ENCODE data around the gene ARG2.

The ARG2 gene

GRCh38 chr14:67680121-67680602 lies 60.4 kb downstream of the ARG2 start:
- DNase-seq (ENCODE audit: low read depth, low spot score): no peak
- H3K4me1 ChIP-seq (ENCODE audit: control insufficient read depth, insufficient read depth, low read length): no peaks in the 10 kb centered on the region
- no peak overlapping the region for H3K4me3 ChIP-seq (ENCODE audit: low read length)
- H3K27ac ChIP-seq (ENCODE audit: low read length): no peak overlapping the region
- H3K27me3 ChIP-seq (ENCODE audit: control insufficient read depth, insufficient read depth, low read length): no peaks in the 10 kb centered on the region
- no CpG with 5 or more reads among the region's 3 CpGs for WGBS (ENCODE audit: insufficient coverage, insufficient read length)
- peaks cover 17% of the 10 kb centered on the region; the same call in 1 of the 2 replicates for H3K36me3 ChIP-seq (ENCODE audit: control insufficient read depth, insufficient read depth, low read length)
- H3K9me3 ChIP-seq (ENCODE audit: control insufficient read depth, insufficient read depth, low read length): no peaks in the 10 kb centered on the region

GRCh38 chr14:67680941-67681340 lies 61.2 kb downstream of the ARG2 start:
- H3K27me3 ChIP-seq (ENCODE audit: control insufficient read depth, insufficient read depth, low read length): no peaks in the 10 kb centered on the region
- H3K9me3 ChIP-seq (ENCODE audit: control insufficient read depth, insufficient read depth, low read length): no peaks in the 10 kb centered on the region
- DNase-seq (ENCODE audit: low read depth, low spot score): no peak
- no peak overlapping the region for H3K4me3 ChIP-seq (ENCODE audit: low read length)
- no peaks in the 10 kb centered on the region for H3K4me1 ChIP-seq (ENCODE audit: control insufficient read depth, insufficient read depth, low read length)
- H3K36me3 ChIP-seq (ENCODE audit: control insufficient read depth, insufficient read depth, low read length): peaks cover 24% of the 10 kb centered on the region; the same call in 1 of the 2 replicates
- WGBS (ENCODE audit: insufficient coverage, insufficient read length): no CpG with 5 or more reads among the region's 2 CpGs
- no peak overlapping the region for H3K27ac ChIP-seq (ENCODE audit: low read length)

- no peak for DNase-seq (ENCODE audit: low read depth, low spot score)
- Histone ChIP-seq H3K9me3 (ENCODE audit: control insufficient read depth, insufficient read depth, low read length) (no peaks in the 10 kb centered on the region), H3K27ac (ENCODE audit: low read length) (no peak overlapping the region), H3K4me3 (ENCODE audit: low read length) (no peak overlapping the region), H3K27me3 (ENCODE audit: control insufficient read depth, insufficient read depth, low read length) (no peaks in the 10 kb centered on the region), H3K4me1 (ENCODE audit: control insufficient read depth, insufficient read depth, low read length) (no peaks in the 10 kb centered on the region), H3K36me3 (ENCODE audit: control insufficient read depth, insufficient read depth, low read length) (peaks cover 29% of the 10 kb centered on the region; the same call in 1 of the 2 replicates)
Measured at GRCh38 chr14:67683842-67684241, 64.1 kb downstream of the ARG2 start.

GRCh38 chr14:67690011-67690410 lies 70.3 kb downstream of the ARG2 start:
- H3K9me3 ChIP-seq (ENCODE audit: control insufficient read depth, insufficient read depth, low read length): no peaks in the 10 kb centered on the region
- no peak overlapping the region for H3K4me3 ChIP-seq (ENCODE audit: low read length)
- peaks cover 50% of the 10 kb centered on the region for H3K36me3 ChIP-seq (ENCODE audit: control insufficient read depth, insufficient read depth, low read length)
- H3K4me1 ChIP-seq (ENCODE audit: control insufficient read depth, insufficient read depth, low read length): no peaks in the 10 kb centered on the region
- WGBS (ENCODE audit: insufficient coverage, insufficient read length): no CpG with 5 or more reads among the region's 4 CpGs
- no peak for DNase-seq (ENCODE audit: low read depth, low spot score)
- no peak overlapping the region for H3K27ac ChIP-seq (ENCODE audit: low read length)
- H3K27me3 ChIP-seq (ENCODE audit: control insufficient read depth, insufficient read depth, low read length): no peaks in the 10 kb centered on the region

- H3K4me1 ChIP-seq (ENCODE audit: control insufficient read depth, insufficient read depth, low read length): no peaks in the 10 kb centered on the region
- peaks cover 20% of the 10 kb centered on the region for H3K36me3 ChIP-seq (ENCODE audit: control insufficient read depth, insufficient read depth, low read length)
- H3K27me3 ChIP-seq (ENCODE audit: control insufficient read depth, insufficient read depth, low read length): no peaks in the 10 kb centered on the region
- no peak overlapping the region for H3K27ac ChIP-seq (ENCODE audit: low read length)
- no peaks in the 10 kb centered on the region for H3K9me3 ChIP-seq (ENCODE audit: control insufficient read depth, insufficient read depth, low read length)
- peak overlapping the region; percentile 96 for H3K4me3 ChIP-seq (ENCODE audit: low read length)
- DNase-seq (ENCODE audit: low read depth, low spot score): peak; percentile 63
- WGBS (ENCODE audit: insufficient coverage, insufficient read length): no CpG with 5 or more reads among the region's 21 CpGs
Measured at GRCh38 chr14:67694791-67695393, 75.2 kb downstream of the ARG2 start.

- H3K4me1 ChIP-seq (ENCODE audit: control insufficient read depth, insufficient read depth, low read length): no peaks in the 10 kb centered on the region
- no peaks in the 10 kb centered on the region for H3K27me3 ChIP-seq (ENCODE audit: control insufficient read depth, insufficient read depth, low read length)
- H3K4me3 ChIP-seq (ENCODE audit: low read length): peak within 1 kb of the TSS; percentile 96
- WGBS (ENCODE audit: insufficient coverage, insufficient read length): no CpG with 5 or more reads among the region's 25 CpGs
- DNase-seq (ENCODE audit: low read depth, low spot score): peak; percentile 50
- H3K9me3 ChIP-seq (ENCODE audit: control insufficient read depth, insufficient read depth, low read length): no peaks in the 10 kb centered on the region
- peaks cover 14% of the 10 kb centered on the region; the same call in 1 of the 2 replicates for H3K36me3 ChIP-seq (ENCODE audit: control insufficient read depth, insufficient read depth, low read length)
- H3K27ac ChIP-seq (ENCODE audit: low read length): no peak within 1 kb of the TSS
Measured at GRCh38 chr14:67695394-67695949, 75.8 kb downstream of the ARG2 start, which contains the start of gene RDH11. Gene RDH11 (minus strand): TSS chr14:67695764. CDS start chr14:67695703, 61 bp downstream.

GRCh38 chr14:67697006-67697405 lies 77.3 kb downstream of the ARG2 start:
- H3K36me3 ChIP-seq (ENCODE audit: control insufficient read depth, insufficient read depth, low read length): peaks cover 4% of the 10 kb centered on the region; the same call in 1 of the 2 replicates
- DNase-seq (ENCODE audit: low read depth, low spot score): no peak
- no peaks in the 10 kb centered on the region for H3K9me3 ChIP-seq (ENCODE audit: control insufficient read depth, insufficient read depth, low read length)
- H3K4me1 ChIP-seq (ENCODE audit: control insufficient read depth, insufficient read depth, low read length): no peaks in the 10 kb centered on the region
- H3K4me3 ChIP-seq (ENCODE audit: low read length): no peak overlapping the region
- H3K27ac ChIP-seq (ENCODE audit: low read length): no peak overlapping the region
- no CpG with 5 or more reads among the region's 4 CpGs for WGBS (ENCODE audit: insufficient coverage, insufficient read length)
- H3K27me3 ChIP-seq (ENCODE audit: control insufficient read depth, insufficient read depth, low read length): no peaks in the 10 kb centered on the region

GRCh38 chr14:67698179-67698578 lies 78.5 kb downstream of the ARG2 start:
- Histone ChIP-seq H3K4me1 (ENCODE audit: control insufficient read depth, insufficient read depth, low read length) (no peaks in the 10 kb centered on the region), H3K27ac (ENCODE audit: low read length) (no peak overlapping the region), H3K4me3 (ENCODE audit: low read length) (no peak overlapping the region), H3K36me3 (ENCODE audit: control insufficient read depth, insufficient read depth, low read length) (no peaks in the 10 kb centered on the region), H3K9me3 (ENCODE audit: control insufficient read depth, insufficient read depth, low read length) (no peaks in the 10 kb centered on the region), H3K27me3 (ENCODE audit: control insufficient read depth, insufficient read depth, low read length) (no peaks in the 10 kb centered on the region)
- DNase-seq (ENCODE audit: low read depth, low spot score): no peak
- WGBS (ENCODE audit: insufficient coverage, insufficient read length): no CpG with 5 or more reads among the region's 1 CpG

Measured in iPS DF 6.9 (cell line).